Measurements from ENCODE around the gene GALNT17. TPM values are rescaled to one million over a fixed set of nuclear protein-coding genes. Genes with fewer than 3 reads are reported as not detected.

GALNT17 gene
- total RNA-seq, 1 donor from 2014 or later, result 0.12 TPM

DNA sequence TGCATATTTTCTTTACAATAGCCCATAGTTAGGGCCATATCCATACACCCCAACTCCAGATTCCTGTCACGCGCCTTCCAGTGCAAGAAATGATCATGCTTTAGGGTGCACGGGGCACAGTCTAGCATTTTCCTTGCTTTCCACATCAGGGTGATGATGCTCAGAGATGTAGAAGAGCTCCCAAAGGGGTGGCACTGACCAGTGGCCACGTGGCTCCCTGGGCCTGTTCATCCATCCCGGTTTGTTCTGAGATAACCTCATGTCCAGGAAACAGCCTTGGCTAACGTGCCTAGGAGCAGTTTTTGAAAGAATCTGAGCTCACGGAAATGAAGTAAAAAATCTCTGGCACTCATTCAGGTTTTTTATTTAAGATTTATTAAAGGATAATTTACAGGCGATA is 139.3 kb downstream of the GALNT17 start:
- TF ChIP-seq, protein P1, sequence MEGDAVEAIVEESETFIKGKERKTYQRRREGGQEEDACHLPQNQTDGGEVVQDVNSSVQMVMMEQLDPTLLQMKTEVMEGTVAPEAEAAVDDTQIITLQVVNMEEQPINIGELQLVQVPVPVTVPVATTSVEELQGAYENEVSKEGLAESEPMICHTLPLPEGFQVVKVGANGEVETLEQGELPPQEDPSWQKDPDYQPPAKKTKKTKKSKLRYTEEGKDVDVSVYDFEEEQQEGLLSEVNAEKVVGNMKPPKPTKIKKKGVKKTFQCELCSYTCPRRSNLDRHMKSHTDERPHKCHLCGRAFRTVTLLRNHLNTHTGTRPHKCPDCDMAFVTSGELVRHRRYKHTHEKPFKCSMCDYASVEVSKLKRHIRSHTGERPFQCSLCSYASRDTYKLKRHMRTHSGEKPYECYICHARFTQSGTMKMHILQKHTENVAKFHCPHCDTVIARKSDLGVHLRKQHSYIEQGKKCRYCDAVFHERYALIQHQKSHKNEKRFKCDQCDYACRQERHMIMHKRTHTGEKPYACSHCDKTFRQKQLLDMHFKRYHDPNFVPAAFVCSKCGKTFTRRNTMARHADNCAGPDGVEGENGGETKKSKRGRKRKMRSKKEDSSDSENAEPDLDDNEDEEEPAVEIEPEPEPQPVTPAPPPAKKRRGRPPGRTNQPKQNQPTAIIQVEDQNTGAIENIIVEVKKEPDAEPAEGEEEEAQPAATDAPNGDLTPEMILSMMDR (conservative IDR thresholded peaks at IDR 0.05; ENCODE audit: low read depth, low read length), result no peak

DNA sequence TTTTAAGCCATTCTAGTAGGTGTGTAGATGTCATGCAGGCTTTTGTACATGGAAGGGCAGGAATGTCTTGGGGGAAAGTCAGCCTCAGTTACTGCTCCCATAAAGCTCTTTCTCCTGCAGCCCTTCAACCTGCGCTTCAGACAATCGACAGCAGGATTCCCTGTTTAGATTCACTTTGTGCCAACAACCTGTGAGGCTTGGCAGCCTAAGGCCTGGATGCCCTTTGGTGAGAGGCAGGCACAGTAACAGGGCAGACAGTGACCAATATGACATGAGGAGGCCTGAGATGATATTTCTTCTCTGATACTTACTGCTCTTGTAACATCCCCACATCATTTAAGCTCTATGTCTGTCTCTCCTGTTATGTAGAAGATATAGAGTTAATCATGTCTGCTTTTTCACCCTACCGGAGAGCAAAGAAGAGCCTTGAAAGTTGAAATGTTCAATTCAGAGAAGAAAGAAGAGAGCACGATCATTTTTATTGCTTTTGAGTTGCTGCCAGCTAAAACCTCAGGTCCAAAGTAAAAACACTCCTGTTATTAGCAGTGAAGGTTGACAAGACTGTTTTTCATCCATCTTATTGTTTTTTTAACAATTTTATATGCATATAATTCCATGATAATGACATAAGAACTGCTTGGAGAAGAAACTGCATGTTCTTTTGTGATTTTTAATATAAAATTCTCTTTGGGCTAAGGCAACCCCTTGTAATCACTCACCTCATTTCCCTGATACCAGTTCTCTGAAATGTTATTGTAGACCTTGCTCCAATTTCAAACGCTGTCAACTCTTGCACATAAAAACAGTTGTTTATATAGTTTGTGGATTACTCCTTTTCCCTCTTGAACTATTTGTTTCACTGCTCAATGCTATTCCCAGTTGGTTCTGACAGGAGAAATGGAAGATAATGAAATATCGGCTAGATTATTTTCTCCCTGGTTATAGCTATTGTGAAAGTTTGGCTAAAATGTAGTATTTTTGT is 140.9 kb downstream of the GALNT17 start:
- no peak overlapping the region for H3K4me3 ChIP-seq (ENCODE audit: low read depth, low read length)
- DNase-seq (ENCODE audit: low read depth), result no peak
- TF ChIP-seq, protein P1 (conservative IDR thresholded peaks at IDR 0.05; ENCODE audit: low read depth, low read length), result no peak

More for the DNA sequence above, 139.3 kb downstream of the GALNT17 start:
- no peak overlapping the region for H3K4me3 ChIP-seq (ENCODE audit: low read depth, low read length)
- DNase-seq (ENCODE audit: low read depth), result no peak

DNA sequence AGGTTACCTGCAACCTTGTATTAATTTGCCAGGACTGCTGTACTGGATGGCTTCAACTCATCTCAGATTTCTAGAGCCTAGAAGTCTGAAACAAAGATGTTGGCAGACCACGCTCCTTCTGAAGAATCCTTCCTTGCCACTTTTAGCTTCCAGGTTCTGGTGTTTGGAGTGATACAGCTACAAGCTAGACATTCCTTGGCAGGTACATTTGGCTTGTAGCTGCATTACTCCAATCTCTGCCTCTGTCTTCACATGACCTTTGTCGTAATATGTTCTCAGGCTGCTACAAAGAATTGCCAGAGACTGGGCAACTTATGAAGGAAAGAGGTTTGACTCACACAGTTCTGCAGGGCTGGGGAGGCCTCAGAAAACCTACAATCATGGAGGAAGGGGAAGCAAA is 146.3 kb downstream of the GALNT17 start:
- H3K4me3 ChIP-seq (ENCODE audit: low read depth, low read length), result no peak overlapping the region
- DNase-seq (ENCODE audit: low read depth), result no peak
- TF ChIP-seq, protein P1 (conservative IDR thresholded peaks at IDR 0.05; ENCODE audit: low read depth, low read length), result no peak

DNA sequence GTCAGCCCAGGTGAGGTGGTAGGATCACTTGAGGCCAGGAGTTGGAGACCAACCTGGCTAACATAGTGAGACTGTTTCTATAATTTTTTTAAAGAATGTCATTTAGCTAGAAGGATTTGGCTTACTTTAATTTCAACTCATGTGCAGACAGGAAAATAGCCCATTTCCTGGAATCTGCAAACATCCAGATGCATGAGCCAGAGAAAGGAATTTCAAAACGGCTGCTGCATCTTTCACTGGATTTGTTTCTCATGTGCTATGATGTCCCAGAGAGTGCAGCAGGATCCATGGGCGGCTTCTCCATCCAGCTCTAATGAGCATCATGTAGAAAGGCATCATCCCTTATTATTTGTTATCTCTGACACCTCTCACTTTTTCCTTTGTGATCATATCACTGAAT is 149.3 kb downstream of the GALNT17 start:
- DNase-seq (ENCODE audit: low read depth), result no peak
- H3K4me3 ChIP-seq (ENCODE audit: low read depth, low read length), result no peak overlapping the region
- TF ChIP-seq, protein P1 (conservative IDR thresholded peaks at IDR 0.05; ENCODE audit: low read depth, low read length), result no peak

DNA sequence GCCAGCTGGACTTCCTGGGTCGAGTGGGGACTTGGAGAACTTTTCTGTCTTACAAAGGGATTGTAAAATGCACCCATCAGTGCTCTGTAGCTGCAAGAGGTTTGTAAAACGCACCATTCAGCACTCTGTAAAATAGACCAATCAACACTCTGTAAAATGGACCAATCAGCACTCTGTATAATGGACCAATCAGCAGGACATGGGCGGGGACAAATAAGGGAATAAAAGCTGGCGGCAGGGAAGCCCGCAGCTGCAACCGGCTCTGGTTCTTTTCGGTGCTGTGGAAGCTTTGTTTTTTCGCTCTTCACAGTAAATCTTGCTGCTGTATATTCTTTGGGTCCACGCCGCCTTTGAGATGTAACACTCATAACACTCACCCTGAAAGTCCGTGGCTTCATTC is 151.9 kb downstream of the GALNT17 start:
- no peak for DNase-seq (ENCODE audit: low read depth)
- TF ChIP-seq, protein P1 (conservative IDR thresholded peaks at IDR 0.05; ENCODE audit: low read depth, low read length), result no peak
- no peak overlapping the region for H3K4me3 ChIP-seq (ENCODE audit: low read depth, low read length)

DNA sequence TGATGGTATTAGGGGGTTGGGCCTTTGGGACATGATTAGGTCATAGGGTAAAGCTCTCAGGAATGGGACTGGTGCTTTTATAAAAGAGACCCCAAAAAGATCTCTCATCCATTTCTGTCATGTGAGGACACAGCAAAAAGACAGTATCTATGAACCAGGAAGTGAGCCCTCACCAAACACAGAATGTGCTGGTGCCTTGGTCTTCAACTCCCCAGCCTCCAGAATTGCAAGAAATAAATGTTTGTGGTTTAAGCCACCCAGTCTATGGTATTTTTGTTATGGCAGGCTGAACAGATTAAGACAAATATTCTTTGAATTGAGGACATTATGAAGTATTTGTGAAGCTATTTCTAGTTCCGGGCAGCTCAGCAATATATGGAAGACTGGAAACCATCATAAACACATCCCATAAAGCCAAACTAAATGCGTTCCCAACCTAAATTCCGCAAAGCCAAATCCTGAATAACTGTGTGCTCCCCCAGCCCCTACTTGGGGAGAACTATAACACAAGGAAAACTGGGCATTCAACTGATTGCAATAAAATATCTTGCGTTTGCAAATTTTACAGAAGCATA is 153.7 kb downstream of the GALNT17 start:
- no peak overlapping the region for H3K4me3 ChIP-seq (ENCODE audit: low read depth, low read length)
- TF ChIP-seq, protein P1 (conservative IDR thresholded peaks at IDR 0.05; ENCODE audit: low read depth, low read length), result no peak
- no peak for DNase-seq (ENCODE audit: low read depth)
